ENCODE measurements around the gene WSB2.

- TF ChIP-seq ZNF24 (IDR thresholded peaks at IDR 0.05) (peak; percentile 84), NFIC (IDR thresholded peaks at IDR 0.05) (no peak), ZNF165 (CRISPR knock-in tag; IDR thresholded peaks at IDR 0.05; ENCODE audit: borderline replicate concordance) (no peak), CTCF (IDR thresholded peaks at IDR 0.05 in 2 of 3, conservative IDR thresholded peaks at IDR 0.05 in 1 of 3; ENCODE audit: insufficient read depth in 2 of 3, low read depth in 1 of 3, low read length in 3 of 3) (no peak)
Measured at GRCh38 chr12:118013283-118013682, 47.7 kb downstream of the WSB2 start.

Measured in K562 (cell line).